T-helper 2 cell treated with Interferon-gamma antibody and Interleukin-4, amounts not matched to agents 5 μg/mL and 100 μg/mL, for 36 hours (primary cell): ENCODE results near the gene TOMM40L.
"Not testable (repeated sequence)": the region's sequence is repeated elsewhere in the genome, so short reads cannot be mapped to it uniquely, and the experiment has no call there.

Experiments
- DNase-seq: peaks from one replicate; pipeline ENCODE4 v3.0.0; 2021; ENCODE audit warnings: low spot score
- H3K27ac Mint-ChIP-seq: one replicate; pipeline ENCODE4 v1.8.0; 2021; ENCODE audit warnings: mild to moderate bottlenecking, mixed read lengths
- H3K27me3 Mint-ChIP-seq: one replicate; pipeline ENCODE4 v1.8.0; 2021; ENCODE audit warnings: low read depth, mixed read lengths
- H3K36me3 Mint-ChIP-seq: one replicate; pipeline ENCODE4 v1.8.0; 2021; ENCODE audit warnings: low read depth, mixed read lengths
- H3K4me1 Mint-ChIP-seq: one replicate; pipeline ENCODE4 v1.8.0; 2021; ENCODE audit warnings: low read depth, mixed read lengths
- H3K4me3 Mint-ChIP-seq: one replicate; pipeline ENCODE4 v1.8.0; 2022; ENCODE audit warnings: mild to moderate bottlenecking, moderate library complexity, mixed read lengths
- H3K9me3 Mint-ChIP-seq: one replicate; pipeline ENCODE4 v1.8.0; 2021; ENCODE audit warnings: mixed read lengths

The TOMM40L gene

GRCh38 chr1:161238039-161238473 is 12.2 kb downstream of the TOMM40L start, which contains the start of gene NR1I3:
Gene NR1I3, minus strand, starts transcription at chr1:161238203. Its CDS starts 1,638 bp downstream, at chr1:161236565.
- Mint-ChIP-seq H3K27ac (no peak within 1 kb of the TSS), H3K4me1 (no peaks in the 10 kb centered on the region), H3K27me3 (peaks cover 17% of the 10 kb centered on the region), H3K9me3 (no peaks in the 10 kb centered on the region), H3K36me3 (no peaks in the 10 kb centered on the region), H3K4me3 (no peak within 1 kb of the TSS)
- DNase-seq, result no peak

- DNase-seq, result no peak
- Mint-ChIP-seq H3K4me3 (no peak overlapping the region), H3K27ac (no peak overlapping the region), H3K27me3 (peaks cover 19% of the 10 kb centered on the region), H3K4me1 (no peaks in the 10 kb centered on the region), H3K9me3 (no peaks in the 10 kb centered on the region), H3K36me3 (no peaks in the 10 kb centered on the region)
Observed at GRCh38 chr1:161241682-161242081, 15.8 kb downstream of the TOMM40L start.

- H3K36me3 Mint-ChIP-seq, result no peaks in the 10 kb centered on the region
- H3K27me3 Mint-ChIP-seq, result peaks cover 19% of the 10 kb centered on the region
- H3K9me3 Mint-ChIP-seq, result no peaks in the 10 kb centered on the region
- H3K4me1 Mint-ChIP-seq, result no peaks in the 10 kb centered on the region
- DNase-seq, result no peak
- H3K4me3 Mint-ChIP-seq, result no peak overlapping the region
- no peak overlapping the region for H3K27ac Mint-ChIP-seq
Observed at GRCh38 chr1:161242313-161242712, 16.5 kb downstream of the TOMM40L start.

- Mint-ChIP-seq H3K36me3 (no peaks in the 10 kb centered on the region), H3K4me3 (no peak overlapping the region), H3K27me3 (peaks cover 18% of the 10 kb centered on the region), H3K4me1 (no peaks in the 10 kb centered on the region), H3K9me3 (no peaks in the 10 kb centered on the region), H3K27ac (no peak overlapping the region)
- DNase-seq, result no peak
Observed at GRCh38 chr1:161244888-161245287, 19.0 kb downstream of the TOMM40L start.

GRCh38 chr1:161250100-161250499 is 24.2 kb downstream of the TOMM40L start:
- not testable (repeated sequence) for H3K9me3 Mint-ChIP-seq, H3K4me1 Mint-ChIP-seq, H3K27ac Mint-ChIP-seq, H3K4me3 Mint-ChIP-seq, H3K27me3 Mint-ChIP-seq, H3K36me3 Mint-ChIP-seq, DNase-seq

- Mint-ChIP-seq H3K4me1 (no peaks in the 10 kb centered on the region), H3K4me3 (no peak overlapping the region), H3K9me3 (peaks cover 5% of the 10 kb centered on the region), H3K27ac (no peak overlapping the region), H3K27me3 (peaks cover 2% of the 10 kb centered on the region), H3K36me3 (no peaks in the 10 kb centered on the region)
- no peak for DNase-seq
Observed at GRCh38 chr1:161250829-161251228, 25.0 kb downstream of the TOMM40L start.

GRCh38 chr1:161251579-161251978 is 25.7 kb downstream of the TOMM40L start:
- no peak for DNase-seq
- Mint-ChIP-seq H3K27me3 (peaks cover 2% of the 10 kb centered on the region), H3K4me3 (no peak overlapping the region), H3K4me1 (no peaks in the 10 kb centered on the region), H3K27ac (no peak overlapping the region), H3K36me3 (peaks cover 1% of the 10 kb centered on the region), H3K9me3 (peaks cover 12% of the 10 kb centered on the region)

- not testable (repeated sequence) for H3K36me3 Mint-ChIP-seq, H3K4me1 Mint-ChIP-seq, H3K27ac Mint-ChIP-seq, H3K4me3 Mint-ChIP-seq, DNase-seq
- Mint-ChIP-seq H3K27me3 (peaks cover 31% of the 10 kb centered on the region), H3K9me3 (peaks cover 26% of the 10 kb centered on the region)
Observed at GRCh38 chr1:161255302-161255701, 29.4 kb downstream of the TOMM40L start.

- H3K4me3 Mint-ChIP-seq, H3K36me3 Mint-ChIP-seq, H3K27ac Mint-ChIP-seq, DNase-seq, H3K4me1 Mint-ChIP-seq: not testable (repeated sequence)
- Mint-ChIP-seq H3K27me3 (peaks cover 38% of the 10 kb centered on the region), H3K9me3 (peaks cover 26% of the 10 kb centered on the region)
Observed at GRCh38 chr1:161255955-161256520, 30.2 kb downstream of the TOMM40L start.

- peaks cover 46% of the 10 kb centered on the region for H3K27me3 Mint-ChIP-seq
- peaks cover 26% of the 10 kb centered on the region for H3K9me3 Mint-ChIP-seq
- not testable (repeated sequence) for H3K27ac Mint-ChIP-seq, H3K4me3 Mint-ChIP-seq, DNase-seq, H3K36me3 Mint-ChIP-seq, H3K4me1 Mint-ChIP-seq
Observed at GRCh38 chr1:161257109-161257508, 31.2 kb downstream of the TOMM40L start.

- peak; percentile 17 for DNase-seq
- Mint-ChIP-seq H3K4me3 (peak within 1 kb of the TSS; percentile 67), H3K4me1 (peaks cover 6% of the 10 kb centered on the region), H3K36me3 (peaks cover 5% of the 10 kb centered on the region), H3K27me3 (peaks cover 49% of the 10 kb centered on the region), H3K9me3 (peaks cover 26% of the 10 kb centered on the region), H3K27ac (no peak within 1 kb of the TSS)
Observed at GRCh38 chr1:161258439-161259344, 32.8 kb downstream of the TOMM40L start, which contains the start of gene PCP4L1. Gene PCP4L1, plus strand, starts transcription at chr1:161258745. Its CDS starts 230 bp downstream, at chr1:161258975.

- Mint-ChIP-seq H3K4me3 (peak overlapping the region; percentile 67), H3K9me3 (peaks cover 26% of the 10 kb centered on the region), H3K27ac (no peak overlapping the region), H3K36me3 (peaks cover 5% of the 10 kb centered on the region), H3K27me3 (peaks cover 49% of the 10 kb centered on the region), H3K4me1 (peaks cover 6% of the 10 kb centered on the region)
- no peak for DNase-seq
Observed at GRCh38 chr1:161259345-161259702, 33.5 kb downstream of the TOMM40L start.

GRCh38 chr1:161259765-161260164 is 33.9 kb downstream of the TOMM40L start:
- Mint-ChIP-seq H3K4me3 (no peak overlapping the region), H3K9me3 (peaks cover 26% of the 10 kb centered on the region), H3K36me3 (peaks cover 5% of the 10 kb centered on the region), H3K27me3 (peaks cover 49% of the 10 kb centered on the region), H3K27ac (no peak overlapping the region), H3K4me1 (peaks cover 6% of the 10 kb centered on the region)
- DNase-seq, result no peak
